Measurements from ENCODE around the gene ACAD11.

The ACAD11 gene

GRCh38 chr3:132595014-132595413 is 64.6 kb downstream of the ACAD11 start:
- TF ChIP-seq CTCF (IDR thresholded peaks at IDR 0.05; ENCODE audit: low read length, missing control alignments) = no peak
- peak; percentile 71 for DNase-seq (ENCODE audit: low read depth)
- no peak overlapping the region for H3K4me3 ChIP-seq (replicated peaks; ENCODE audit: low read depth, low read length)

GRCh38 chr3:132594498-132594897 is 65.1 kb downstream of the ACAD11 start:
- DNase-seq (ENCODE audit: low read depth) = no peak
- no peak for TF ChIP-seq CTCF (IDR thresholded peaks at IDR 0.05; ENCODE audit: low read length, missing control alignments)
- H3K4me3 ChIP-seq (replicated peaks; ENCODE audit: low read depth, low read length) = no peak overlapping the region

- no peak for TF ChIP-seq CTCF (IDR thresholded peaks at IDR 0.05; ENCODE audit: low read length, missing control alignments)
- H3K4me3 ChIP-seq (replicated peaks; ENCODE audit: low read depth, low read length) = no peak overlapping the region
- peak; percentile 65 for DNase-seq (ENCODE audit: low read depth)
These were observed 65.7 kb downstream of the ACAD11 start for GRCh38 chr3:132593947-132594323.

GRCh38 chr3:132593241-132593946 is 66.2 kb downstream of the ACAD11 start:
- TF ChIP-seq CTCF (IDR thresholded peaks at IDR 0.05; ENCODE audit: low read length, missing control alignments) = no peak
- DNase-seq (ENCODE audit: low read depth) = no peak
- no peak overlapping the region for H3K4me3 ChIP-seq (replicated peaks; ENCODE audit: low read depth, low read length)

- no peak for DNase-seq (ENCODE audit: low read depth)
- no peak overlapping the region for H3K4me3 ChIP-seq (replicated peaks; ENCODE audit: low read depth, low read length)
These were observed 67.4 kb downstream of the ACAD11 start for GRCh38 chr3:132592216-132592615.

GRCh38 chr3:132587401-132587800 is 72.2 kb downstream of the ACAD11 start:
- H3K4me3 ChIP-seq (replicated peaks; ENCODE audit: low read depth, low read length) = no peak overlapping the region
- TF ChIP-seq CTCF (IDR thresholded peaks at IDR 0.05; ENCODE audit: low read length, missing control alignments) = no peak
- no peak for DNase-seq (ENCODE audit: low read depth)

More at GRCh38 chr3:132592216-132592615, 67.4 kb downstream of the ACAD11 start:
- no peak for TF ChIP-seq CTCF (IDR thresholded peaks at IDR 0.05; ENCODE audit: low read length, missing control alignments)

GRCh38 chr3:132573797-132574211 is 85.8 kb downstream of the ACAD11 start:
- no peak overlapping the region for H3K4me3 ChIP-seq (replicated peaks; ENCODE audit: low read depth, low read length)
- TF ChIP-seq CTCF (IDR thresholded peaks at IDR 0.05; ENCODE audit: low read length, missing control alignments) = no peak
- no peak for DNase-seq (ENCODE audit: low read depth)

Data from fibroblast of pulmonary artery (primary cell).